Measurements from ENCODE around the gene RAD17.
A peak's percentile ranks its signal among the peaks of the same experiment; 100 is the strongest.

The RAD17 gene, protein sequence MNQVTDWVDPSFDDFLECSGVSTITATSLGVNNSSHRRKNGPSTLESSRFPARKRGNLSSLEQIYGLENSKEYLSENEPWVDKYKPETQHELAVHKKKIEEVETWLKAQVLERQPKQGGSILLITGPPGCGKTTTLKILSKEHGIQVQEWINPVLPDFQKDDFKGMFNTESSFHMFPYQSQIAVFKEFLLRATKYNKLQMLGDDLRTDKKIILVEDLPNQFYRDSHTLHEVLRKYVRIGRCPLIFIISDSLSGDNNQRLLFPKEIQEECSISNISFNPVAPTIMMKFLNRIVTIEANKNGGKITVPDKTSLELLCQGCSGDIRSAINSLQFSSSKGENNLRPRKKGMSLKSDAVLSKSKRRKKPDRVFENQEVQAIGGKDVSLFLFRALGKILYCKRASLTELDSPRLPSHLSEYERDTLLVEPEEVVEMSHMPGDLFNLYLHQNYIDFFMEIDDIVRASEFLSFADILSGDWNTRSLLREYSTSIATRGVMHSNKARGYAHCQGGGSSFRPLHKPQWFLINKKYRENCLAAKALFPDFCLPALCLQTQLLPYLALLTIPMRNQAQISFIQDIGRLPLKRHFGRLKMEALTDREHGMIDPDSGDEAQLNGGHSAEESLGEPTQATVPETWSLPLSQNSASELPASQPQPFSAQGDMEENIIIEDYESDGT

DNA sequence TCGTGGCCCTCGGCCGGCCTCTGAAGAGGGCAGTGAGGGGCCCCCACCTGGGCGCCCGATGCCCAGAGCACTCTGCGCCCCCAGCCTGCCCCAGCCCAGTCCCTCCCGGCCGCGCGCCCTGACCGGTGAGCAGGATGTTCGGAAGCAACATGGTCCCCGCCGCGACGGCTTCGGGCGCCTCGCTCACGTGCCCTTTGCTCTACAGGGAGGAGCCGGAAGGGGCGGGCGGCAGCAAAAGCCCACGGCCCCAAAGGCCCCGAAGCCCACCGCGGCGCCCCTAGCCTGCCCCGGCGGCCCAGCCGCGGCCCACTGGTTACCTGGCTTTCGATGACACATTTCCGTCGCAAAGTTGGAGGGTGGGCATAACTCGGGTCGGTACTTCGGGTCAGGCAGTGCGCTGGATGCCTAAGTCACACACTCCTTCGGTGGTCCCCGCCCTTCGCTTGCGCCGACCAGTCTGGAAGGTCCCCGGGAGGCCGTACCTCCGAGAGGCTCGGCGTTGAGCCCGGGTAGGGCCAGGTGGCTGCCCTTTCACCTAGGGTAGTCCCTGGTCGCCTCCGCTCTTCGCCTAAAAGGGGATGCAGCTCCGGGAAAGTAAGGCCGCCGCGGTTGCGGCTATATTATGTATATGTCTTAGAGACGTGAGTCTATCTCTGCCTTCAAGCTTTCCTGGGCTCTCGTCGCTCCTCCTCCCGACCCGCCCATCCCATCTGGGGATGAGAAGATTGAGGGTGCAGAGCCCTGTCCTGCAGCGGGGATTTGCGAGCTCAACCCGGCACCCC lies at the start of gene RAD17, which contains the start of the genes AK6 and TAF9:
Gene RAD17, plus strand, starts transcription at position 479 of the 782 bp plus-strand sequence. CDS start 2,391 bp downstream, outside the sequence.
Gene AK6, minus strand, starts transcription at position 181 of the 782 bp plus-strand sequence. Its CDS starts 30 bp downstream, at position 151.
Gene TAF9, minus strand, starts transcription at position 181 of the 782 bp plus-strand sequence. CDS start 3,783 bp downstream, outside the sequence.
- DNase-seq: peak; percentile 77 to 99 (median 93)

DNA sequence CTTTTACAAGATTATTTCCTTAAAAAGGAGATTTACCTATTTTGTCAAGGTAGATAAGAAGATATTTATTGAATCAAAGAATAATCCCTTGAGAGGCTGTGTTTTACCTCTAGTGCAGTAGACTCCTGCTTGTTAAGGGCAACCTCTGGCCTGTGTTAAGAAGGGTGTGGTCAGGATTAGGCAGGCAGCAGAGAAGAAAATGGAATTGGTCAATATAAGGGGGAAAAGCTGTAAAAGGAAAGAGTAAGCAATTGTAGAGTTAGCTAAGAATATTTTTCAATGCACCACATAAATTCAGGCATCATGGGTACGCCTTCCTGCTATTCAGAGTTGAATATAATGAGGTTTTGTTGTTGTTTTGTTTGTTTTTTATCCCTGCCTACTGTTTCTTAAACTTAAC lies 43.3 kb upstream of the RAD17 start:
- DNase-seq: no peak

DNA sequence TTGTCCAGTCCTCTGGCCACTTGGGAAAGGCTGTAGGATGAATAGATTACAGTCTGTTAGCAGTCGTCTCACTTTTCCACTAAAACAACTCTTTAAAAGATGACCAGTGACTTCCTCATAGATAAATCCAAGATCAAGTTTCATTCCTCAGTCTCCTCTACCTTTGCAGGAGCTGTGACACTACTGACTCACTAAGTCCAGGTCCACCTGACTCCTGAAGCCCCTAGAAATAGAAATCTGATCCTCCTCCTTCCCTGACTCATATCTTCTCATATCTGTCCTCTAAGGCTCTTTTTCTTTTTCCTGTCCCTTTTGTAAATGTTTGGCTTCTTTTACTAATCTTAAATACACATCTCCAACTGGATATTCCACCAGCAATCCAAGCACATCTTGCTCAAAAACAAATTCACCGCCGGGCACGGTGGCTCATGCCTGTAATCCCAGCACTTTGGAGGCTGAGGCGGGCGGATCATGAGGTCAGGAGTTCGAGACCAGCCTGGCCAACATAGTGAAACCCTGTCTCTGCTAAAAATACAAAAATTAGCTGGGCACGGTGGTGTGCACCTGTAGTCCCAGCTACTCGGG lies 39.6 kb upstream of the RAD17 start:
- DNase-seq: no peak

DNA sequence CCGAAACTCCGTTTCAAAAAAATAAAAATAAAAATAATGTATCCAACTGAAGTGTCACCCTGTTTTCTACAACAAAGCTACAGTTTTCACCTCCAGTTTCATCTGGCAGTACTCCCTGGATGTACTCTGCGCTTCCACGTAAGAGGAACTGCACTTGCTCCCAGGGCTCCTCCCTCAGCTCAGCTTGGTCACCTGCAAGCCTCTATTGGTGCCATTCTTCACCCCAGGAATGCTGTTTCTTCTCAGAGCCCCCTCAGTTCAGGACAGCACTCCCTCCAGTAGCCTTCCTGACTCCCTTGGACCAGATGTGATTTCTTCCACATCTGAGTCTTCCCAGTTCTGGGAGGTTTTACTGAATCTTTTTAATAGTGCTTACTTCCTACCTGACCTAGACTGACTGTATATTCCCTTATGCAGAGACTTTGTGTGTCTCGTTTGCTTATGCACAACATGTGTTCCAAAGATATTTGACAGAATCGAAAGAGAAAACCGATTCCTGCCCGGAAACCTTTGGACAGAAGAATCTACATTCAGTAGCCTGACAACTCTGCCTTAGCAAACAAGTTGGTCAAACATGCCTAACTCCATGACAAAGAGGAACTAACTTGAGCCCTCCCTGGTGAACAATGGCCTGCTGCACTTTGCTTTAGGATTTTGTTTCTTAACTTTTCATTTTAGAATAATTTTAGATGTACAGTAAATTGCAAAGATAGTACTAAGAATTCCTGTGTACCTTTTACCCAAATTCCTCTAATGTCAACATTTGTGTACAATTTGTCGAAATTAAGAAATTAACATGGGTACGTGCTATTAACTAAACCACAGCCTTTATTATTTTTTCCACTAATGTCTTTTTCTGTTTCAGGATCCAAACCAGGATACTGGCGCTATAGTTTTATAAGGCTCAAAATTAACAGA lies 37.8 kb upstream of the RAD17 start:
- DNase-seq: no peak

DNA sequence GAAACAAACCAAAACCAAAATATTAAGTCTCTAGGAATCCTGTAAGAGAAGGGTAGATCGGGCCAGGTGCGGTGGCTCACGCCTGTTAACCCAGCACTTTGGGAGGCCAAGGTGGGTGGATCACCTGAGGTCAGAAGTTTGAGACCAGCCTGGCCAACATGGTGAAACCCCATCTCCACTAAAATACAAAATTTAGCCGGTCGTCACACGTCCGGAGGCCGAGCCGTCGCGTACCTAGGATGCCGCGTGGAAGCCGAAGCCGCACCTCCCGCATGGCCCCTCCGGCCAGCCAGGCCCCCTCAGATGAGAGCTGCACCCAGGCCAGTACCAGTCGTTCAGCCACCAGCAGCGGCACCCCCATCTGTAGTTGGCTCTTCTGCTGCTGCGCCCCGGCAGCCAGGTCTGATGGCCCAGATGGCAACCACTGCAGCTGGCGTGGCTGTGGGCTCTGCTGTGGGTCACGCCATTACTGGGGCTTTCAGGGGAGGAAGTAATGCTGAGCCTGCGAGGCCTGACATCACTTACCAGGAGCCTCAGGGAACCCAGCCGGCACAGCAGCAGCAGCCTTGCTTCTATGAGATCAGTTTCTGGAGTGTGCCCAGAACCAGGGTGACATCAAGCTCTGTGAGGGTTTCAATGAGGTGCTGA lies 35.8 kb upstream of the RAD17 start:
- peak in 2 of 58 donors; percentile 2 to 3 for DNase-seq

DNA sequence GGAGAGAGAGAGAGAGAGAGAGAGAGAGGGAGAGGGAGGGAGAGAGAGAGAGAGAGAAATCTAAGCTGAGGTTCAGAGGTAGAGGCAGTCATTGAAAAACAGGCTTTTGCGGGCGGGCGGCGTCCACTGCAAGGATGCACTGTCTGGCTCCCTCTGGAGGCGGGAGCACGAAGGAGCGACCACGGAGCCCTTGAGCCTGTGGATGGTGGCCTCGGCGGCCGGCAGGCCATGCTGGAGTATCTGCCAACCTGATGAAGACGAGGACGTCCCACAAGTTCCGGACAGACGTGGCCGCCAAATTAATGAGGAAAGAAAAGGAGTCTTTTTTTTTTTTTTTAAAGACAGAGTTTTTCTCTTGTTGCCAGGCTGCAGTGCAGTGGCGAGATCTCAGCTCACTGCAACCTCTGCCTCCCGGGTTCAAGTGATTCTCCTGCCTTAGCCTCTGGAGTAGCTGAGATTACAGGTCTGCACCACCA lies 34.8 kb upstream of the RAD17 start:
- DNase-seq: peak in 57 of 58 donors; percentile 2 to 87 (median 61)

DNA sequence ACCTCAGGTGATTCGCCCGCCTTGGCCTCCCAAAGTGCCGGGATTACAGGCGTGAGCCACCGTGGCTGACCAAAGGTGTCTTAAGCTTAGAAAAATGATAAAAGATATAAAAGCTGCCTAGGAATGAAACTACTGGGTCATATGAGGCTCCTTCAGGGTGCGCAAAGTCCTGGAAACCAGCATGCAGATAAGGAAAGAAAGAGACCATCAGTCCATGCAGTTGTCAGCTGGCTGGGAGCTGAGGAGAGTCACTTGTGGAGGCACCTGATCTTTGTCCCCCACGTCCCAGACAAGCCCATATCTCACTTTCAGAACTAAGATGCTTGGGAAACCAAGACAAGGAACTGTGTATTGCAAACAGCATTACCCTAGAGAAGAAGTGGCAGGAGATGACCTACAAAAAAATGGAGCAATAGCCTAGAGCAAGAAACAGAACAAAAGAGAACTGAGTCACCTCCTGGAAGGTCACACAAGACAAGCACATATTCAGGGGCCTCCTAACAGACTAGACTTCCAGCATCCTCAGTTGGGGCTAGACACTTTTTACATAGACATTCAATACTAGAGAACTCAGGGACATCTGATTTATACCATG lies 34.2 kb upstream of the RAD17 start:
- no peak for DNase-seq

DNA sequence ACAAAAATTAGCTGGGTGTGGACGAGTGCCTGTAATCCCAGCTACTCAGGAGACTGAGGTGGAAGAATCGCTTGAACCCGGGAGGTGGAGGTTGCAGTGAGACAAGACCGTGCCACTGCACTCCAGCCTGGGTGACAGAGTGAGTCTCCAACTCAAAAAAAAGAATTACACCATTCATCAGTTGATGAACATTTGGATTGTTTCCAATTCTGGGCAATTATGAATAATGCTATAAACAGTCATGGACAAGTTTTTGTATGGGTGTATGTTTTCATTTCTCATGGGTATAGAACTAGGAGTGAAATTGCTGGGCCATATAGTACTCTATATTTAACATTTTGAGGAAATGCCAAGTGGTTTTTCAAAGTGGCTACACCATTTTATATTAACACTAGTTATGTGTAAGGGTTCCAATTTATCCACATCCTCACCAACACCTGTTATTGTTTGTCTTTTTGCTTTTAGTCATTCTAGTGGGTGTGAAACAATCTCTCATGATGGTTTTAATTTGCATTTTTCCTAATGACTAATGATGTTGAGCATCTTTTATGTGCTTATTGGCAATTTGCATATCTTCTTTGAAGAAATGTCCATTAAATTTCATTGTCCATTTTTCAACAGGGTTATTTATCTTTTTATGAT lies 28.0 kb upstream of the RAD17 start:
- DNase-seq: no peak

DNA sequence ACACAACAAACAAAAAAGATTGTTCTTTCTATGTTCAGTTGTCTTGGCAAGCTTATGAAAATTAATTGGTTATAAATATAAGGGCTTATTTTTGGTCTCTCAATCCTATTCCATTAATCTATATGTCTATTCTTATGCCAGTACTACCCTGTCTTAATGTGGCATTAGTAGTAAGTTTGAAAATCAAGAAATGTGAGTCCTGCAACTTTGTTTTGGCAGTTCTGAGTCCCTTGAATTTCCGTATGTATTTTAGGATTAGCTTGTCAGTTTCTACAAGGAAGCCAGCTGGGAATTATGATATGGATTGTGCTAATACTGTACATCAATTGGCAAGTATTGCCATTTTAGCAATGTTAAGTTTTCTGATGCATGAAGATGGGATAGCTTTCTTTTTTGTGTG lies 26.5 kb upstream of the RAD17 start:
- DNase-seq: no peak

DNA sequence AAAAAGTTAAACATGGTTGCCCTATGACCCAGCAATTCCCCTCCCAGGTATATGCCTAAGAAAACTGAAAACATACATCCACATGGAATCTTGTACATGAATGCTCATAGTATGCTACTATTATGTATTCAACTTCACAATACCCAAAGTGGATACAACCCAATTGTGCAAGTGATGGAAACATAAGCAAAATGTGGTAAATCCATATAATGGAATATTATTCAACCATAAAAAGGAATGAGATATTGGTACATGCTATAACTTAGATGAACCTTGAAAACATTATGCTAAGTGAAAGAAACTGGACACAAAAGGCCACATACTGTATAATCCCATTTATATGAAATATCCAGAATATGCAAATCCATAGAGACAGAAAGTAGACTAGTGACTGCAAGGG lies 19.0 kb upstream of the RAD17 start:
- DNase-seq: no peak

DNA sequence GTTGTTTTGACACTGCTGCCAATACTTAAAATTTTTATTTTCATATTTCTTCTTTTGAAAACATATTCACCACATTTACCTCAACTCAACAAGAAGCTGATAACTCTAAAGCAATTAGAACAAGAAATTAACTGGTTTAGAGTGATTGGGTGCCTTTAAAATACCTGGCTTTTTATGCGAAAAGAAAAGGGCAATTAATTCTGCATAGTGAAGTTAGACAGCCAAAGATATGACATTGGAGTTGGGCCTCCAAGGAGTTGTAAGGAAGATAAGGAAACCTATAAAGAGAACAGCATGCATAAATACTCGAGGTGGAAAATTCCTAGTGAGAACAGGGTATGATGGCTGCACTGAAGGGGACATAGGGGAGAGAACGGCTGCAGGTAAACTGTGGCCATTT lies 9.9 kb upstream of the RAD17 start:
- no peak for DNase-seq

DNA sequence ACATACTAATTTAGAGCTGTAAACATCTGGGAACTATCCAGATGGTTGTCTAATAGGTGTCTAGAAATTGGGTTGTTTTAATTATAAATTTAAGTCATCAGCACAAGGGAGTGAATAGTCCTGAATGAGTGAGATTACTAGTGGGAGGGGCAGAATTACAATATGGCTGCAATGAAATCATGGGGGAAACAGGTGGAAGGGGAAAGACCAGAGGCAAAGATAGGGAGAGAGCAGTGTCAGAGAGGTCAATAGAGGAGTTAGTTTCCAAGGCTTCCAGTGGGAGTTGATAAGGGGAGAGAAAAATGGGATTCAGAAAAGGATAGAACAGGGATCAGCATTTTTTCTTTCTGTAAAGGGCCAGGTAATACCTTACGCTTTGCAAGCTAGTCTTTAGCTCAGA lies 9.2 kb upstream of the RAD17 start:
- DNase-seq: no peak

DNA sequence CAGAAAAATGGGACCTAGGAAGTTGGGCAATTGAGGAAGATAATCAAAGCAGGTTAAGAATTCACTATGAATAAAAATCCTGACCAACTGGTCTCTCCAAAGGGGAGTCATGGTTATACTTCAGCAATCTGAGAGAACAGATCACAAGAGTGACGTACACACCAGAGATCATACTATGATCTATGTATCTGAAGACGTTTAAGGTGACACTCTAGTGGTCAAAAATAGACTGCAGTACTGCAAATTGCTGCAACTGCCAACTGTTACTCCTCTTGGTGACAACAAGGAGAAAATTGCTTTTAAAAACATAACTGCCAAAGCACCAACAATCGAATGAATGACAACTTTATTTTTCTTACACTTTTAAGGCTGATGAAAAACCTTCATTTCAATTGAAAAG lies 5.2 kb upstream of the RAD17 start:
- DNase-seq: no peak

DNA sequence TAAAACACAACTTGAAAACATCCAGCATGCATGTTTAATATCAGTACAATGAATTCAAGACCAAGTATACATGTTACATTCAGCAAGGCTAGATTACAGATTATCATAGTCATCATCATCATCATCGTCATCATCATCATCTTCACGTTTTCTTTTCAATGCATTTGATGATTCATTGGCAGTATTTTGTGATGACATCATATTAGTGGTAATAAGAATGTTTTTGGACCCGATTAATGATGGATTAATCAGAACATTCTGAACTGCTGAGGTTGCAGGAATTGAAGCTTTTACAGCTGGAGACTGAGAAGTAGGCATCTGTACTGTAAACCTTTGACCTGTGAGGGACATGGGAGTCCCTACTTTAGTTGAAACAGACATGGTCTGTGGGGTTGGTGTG lies 4.8 kb upstream of the RAD17 start:
- no peak for DNase-seq

DNA sequence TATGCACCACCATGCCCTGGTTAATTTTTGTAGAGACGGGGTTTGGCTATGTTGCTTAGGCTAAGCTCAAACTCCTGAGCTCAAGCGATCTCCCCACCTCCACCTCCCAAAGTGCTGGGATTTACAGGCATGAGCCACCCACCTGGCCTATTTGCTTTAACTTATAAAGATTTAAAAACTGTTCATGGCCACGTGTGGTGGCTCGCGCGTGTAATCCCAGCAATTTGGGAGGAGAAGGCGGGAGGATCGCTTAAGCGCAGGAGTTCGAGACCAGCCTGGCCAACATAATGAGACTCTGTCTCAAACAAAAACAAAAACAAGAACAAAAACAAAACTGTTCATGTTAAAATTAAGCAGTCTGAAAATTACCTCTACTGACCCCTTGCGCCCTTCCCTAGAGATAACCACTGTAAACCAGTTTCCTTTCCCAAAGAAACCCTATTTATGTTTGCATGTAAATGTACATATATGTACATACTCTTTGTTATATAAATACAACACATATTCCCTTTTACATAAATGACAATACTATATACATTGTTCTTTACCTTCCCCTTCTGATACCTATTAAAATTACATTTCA lies 1.8 kb upstream of the RAD17 start:
- no peak for DNase-seq

DNA sequence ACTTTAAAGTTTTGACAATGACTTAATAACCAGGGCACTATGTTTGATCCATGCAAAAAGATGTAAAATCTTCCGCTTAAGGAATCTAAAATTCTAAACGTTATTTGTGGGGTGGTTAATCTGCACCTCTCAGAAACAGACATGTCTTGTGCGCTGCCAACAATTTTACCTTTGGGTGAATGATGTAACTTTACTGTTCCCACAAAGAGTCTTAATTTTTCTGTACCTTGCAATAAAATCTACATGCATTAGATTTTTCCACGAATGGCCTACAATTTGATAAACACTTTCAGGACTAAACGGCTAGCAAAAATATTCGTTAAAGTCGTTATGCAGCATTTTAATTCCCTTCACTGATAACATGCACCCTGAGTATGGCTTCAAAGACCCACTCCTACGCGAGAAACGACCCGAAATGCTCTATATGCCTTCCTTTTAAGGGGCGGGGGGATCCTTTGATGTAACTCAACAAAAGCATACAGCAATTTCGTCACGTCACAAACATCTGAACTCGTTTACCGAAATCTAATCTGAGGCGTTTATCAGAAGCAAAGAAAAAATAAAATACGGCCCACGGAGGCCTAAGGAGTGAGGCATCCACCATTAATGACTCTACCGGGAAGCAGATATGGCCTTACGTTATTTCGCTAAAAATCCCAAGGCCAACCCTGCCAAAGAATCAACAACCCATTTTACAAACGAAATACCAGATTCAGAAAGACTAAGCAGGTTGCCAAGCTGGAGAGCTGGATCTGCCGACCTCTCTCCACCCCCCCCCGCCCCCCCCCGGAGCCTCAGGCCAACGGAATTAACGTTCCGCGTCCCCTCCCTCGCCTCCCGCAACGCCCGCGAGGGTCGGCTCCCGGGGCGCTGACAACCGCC lies 919 bp upstream of the RAD17 start:
- peak in 2 of 58 donors; percentile 27 to 71 for DNase-seq

DNA sequence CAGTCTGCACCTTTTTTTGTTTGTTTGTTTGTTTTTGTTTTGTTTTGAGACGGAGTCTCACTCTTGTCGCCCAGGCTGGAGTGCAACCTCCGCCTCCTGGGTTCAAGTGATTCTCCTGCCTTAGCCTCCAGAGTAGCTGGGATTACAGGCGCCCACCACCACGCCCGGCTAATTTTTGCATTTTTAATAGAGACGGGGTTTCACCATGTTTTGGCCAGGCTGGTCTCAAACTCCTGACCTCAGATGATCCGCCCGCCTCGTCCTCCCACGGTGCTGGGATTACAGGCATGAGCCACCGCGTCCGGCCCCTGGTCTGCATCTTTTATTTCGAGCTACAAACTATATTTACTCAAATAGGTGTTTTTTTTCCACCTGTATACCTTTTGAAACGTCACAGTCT lies 717 bp downstream of the RAD17 start:
- DNase-seq: peak in 1 of 58 donors; percentile 0

All from anterior cingulate cortex (tissue), 58 donors.